HG03432 (cell line): ENCODE measurements around the gene MTHFD1L.

Experiments
- ATAC-seq: cut with Tn5 transposase; IDR thresholded peaks from one replicate; pipeline ENCODE4 v1.9.1; 2021; ENCODE audit warnings: mild to moderate bottlenecking, moderate library complexity; ENCODE audit not compliant: unreplicated experiment

Gene MTHFD1L

DNA sequence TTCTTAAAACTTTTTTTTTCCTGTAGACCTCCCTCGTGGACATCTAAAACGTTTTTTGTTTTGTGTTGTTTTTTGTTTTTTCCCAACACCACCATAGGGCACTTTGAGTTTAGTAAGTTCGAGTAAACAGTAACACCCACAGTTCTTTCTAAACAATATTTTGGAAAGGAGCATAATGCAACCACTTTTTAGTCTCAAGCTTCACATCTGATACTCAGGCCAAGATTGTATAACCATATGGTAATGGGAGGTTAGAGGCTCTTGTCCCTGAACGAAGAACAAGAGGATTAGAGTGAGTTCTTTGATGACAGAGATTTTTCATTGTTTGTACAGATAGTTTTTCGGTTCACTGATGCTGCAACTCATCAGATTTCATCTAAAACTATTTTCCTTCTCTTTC lies 144.6 kb downstream of the MTHFD1L start:
- no peak for ATAC-seq

DNA sequence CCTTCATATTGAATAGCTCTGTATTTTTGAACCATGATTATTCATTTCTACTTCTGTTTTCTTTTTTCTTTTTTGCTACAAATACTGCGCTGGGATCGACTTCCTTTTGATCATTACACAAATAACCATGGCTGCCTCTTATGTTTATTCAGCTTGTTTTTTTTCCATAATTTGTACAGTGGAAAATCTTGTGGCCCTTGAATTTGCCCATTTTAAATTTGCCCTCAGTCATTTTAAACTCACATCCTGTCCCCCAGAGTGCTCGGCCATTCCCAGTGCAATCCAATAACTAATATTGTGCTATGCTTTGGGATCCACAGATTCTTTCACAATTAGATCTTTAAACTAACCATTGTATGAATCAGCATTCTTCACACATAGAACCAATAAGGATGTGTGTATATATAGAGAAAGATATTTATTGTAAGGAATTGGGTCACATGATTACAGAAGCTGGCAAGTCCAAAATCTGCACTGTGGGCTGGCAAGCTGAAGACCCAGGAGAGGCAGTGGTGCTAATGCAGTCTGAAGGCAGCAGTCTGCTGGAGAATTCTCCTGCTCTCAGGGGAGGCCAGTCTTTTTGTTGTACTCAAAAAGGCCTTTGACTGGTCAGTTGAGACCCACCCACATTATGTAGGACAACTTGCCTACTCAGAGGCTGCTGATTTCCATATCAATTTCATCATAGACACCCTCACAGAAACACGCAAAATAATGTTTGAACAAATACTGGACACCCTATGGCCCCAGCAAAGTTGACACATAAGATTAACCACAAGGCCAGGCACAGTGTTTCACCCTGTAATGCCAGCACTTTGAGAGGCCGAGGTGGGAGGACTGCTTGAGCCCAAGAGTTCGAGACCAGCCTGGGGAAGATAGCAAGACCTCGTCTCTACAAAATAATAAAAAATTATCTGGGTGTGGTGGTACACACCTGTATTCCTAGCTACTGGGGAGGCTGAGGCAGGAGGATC lies 147.1 kb downstream of the MTHFD1L start:
- no peak for ATAC-seq

DNA sequence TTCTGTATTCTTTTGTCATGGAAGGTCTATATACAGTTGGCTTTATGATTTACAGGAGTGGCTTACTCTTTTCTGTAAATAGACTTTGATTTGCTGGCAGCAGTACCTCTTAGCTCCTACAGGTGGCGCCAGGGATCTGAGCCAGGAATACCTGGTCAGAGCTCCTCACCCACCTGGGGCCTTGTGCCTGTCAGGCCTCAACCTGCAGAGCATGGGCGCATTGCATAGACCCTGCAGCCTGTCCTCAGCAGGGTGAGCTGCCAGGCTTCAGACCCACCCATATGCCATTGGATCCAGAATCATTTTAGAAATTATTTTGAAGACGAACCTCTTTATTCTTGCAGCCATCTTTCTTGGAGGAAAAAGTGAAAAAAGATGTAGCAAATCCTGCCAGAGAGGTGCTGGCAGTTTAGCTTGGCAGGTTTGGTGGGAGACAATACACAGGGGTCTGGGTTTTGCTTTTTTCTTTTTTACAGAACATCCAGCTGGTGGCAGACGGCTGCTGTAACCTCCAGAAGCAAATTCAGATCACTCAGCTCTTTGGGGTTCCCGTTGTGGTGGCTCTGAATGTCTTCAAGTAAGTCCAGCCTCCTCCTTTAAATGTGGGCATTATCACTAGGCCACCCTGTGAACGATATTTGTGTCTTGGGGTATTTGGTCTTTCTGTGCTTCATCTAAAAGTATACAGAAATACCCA lies 149.1 kb downstream of the MTHFD1L start:
- peak; percentile 82 for ATAC-seq

DNA sequence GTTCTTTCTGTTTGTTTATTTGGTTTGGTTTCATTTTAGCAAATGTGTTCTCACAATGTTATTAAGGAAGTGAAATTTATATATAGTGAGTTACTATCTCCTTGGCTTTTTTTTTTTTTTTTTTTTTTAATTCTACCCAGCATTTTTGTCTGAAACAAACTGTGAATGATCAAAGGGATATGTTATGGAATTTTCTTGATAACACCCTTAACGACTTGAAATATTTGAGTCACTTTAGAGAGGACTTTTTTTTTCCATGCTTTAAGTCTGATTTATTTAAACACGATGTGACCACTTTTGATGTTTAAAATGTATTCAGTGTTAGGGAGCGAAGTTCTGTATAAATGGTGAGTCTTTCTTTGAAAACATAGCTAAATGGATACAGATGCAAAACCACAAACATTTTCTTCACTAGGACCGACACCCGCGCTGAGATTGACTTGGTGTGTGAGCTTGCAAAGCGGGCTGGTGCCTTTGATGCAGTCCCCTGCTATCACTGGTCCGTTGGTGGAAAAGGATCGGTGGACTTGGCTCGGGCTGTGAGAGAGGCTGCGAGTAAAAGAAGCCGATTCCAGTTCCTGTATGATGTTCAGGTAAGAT lies 149.7 kb downstream of the MTHFD1L start:
- ATAC-seq = no peak

DNA sequence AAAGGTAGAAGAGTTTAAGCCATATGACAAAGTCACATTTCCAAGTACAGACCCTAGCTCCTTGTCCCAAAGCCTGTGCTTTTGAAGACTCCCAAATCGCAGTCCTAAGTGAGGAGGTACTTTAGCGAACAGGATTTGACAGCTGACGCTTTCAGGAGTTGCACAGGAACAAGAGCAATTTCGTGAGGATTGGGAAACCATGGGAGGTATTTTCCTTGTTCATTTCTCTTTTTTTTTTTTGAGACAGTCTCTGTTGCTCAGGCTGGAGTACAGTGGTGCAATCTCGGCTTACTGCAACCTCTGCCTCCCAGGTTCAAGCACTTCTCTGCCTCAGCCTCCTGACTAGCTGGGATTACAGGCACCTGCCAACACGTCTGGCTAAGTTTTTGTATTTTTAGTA lies 150.6 kb downstream of the MTHFD1L start:
- ATAC-seq = no peak

DNA sequence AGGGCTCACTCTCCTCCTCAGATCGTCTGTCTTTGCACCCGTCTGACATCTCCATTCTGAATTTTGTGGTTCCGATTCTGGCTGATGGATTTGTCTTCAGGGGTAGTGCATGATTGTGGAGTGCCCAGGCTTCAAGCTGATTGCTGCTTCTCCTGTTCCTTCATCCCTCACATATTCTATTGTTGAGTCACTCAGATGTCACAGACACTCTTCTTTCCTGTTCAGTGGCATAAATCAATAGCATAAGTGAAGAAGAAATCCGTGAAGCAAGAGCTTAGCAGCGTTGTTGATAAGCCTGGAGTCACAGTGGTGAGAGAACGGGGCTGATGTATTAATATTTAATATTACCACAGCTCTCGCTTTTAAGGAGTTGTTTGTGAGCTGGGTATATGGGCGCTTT lies 152.5 kb downstream of the MTHFD1L start:
- no peak for ATAC-seq

DNA sequence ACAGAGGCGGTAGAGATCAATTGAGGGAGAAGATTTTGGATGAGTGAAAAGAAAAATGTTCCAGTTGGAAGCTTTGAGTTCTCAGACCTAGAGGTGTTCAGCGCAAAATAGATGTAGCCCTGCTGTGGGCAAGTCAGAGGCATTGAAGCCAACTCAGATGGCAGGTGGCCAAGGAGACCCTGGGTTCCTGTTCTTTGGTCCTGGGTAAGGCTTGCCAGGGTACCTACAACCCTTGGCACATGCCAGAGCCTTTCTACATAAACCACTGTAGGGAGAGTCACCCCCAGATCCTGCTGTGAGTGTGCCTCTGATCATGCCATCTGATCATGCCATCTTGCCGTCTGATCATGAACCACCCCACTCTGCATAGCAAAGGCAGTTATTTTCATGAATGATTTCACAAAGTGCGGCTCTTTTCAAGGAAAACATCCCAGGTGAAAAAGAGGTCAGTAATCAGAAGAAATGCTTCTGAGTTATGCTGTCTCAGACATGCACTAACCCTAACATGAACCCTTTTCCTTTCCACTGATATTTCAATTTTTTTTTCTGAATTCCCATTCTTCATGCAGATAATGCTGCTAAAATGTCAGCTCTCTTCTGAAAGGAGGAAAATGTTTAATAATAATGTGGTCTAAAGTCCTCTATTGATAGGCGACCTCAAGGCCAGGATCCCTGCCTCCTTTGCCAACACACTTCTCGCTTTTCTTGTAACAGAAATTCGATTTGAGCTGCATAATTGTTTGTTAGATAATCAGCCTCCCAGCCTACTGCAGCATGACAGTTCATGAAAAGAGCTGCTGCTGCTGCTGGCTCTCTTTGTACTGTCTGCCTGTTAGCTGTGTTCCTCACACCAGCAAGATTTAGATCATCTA lies 153.6 kb downstream of the MTHFD1L start:
- no peak for ATAC-seq

DNA sequence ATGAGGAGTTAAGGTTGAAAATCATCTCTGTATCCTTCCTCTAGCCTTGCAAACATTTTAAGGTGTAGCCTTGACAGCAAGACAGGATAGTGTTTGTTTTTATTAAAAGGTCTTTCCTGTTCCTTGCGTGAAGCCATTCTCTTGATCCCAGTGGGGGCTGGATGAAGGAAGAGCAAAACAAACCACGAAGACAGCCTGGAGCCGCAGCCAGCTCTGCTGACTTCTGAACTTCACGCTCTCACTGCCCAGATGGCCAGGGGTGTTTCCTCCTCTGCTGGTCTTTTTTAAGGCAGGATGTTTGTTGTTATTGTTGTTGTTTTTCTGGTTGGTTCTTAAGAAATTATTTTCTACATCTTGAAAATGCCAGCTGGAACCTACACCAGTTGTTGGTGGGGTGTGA lies 156.4 kb downstream of the MTHFD1L start:
- no peak for ATAC-seq

DNA sequence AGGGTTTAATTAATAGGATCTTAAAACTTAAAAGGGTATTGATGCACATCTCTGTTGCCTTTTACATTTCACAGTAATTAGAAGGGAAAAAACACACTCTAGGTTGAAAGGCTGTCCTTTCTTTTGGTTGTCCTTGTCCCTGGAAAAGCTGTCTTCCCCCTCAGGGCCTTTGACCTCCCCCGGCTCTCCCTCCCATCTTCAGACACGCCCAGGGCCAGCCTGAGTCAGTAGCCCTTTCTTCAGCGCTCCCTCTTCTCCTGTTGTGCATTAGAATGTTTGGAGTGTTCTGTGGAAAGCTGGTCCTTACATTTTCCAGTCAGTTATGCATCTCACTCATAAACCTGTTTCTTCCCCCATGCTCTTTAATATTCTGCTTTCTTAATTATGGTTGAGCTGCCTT lies 157.0 kb downstream of the MTHFD1L start:
- ATAC-seq = no peak

DNA sequence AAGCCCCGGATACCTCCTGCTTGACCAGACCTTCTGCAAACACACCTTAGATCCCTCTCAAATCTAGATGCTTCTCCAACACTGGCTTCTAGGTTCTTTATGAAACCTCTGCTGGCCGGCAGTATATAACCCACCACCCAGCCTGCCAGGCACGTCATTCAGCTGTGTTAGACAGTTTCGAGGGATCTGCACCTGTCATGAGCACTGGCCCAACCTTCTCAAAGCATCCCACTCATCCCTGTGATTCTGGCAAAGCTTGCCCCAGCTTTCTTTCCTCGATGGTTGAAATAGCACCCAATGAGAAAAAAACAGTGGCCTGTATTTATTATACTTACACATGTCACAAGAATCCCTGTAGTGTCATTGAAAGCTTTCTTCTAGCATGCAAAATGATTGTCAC lies 157.8 kb downstream of the MTHFD1L start:
- no peak for ATAC-seq

DNA sequence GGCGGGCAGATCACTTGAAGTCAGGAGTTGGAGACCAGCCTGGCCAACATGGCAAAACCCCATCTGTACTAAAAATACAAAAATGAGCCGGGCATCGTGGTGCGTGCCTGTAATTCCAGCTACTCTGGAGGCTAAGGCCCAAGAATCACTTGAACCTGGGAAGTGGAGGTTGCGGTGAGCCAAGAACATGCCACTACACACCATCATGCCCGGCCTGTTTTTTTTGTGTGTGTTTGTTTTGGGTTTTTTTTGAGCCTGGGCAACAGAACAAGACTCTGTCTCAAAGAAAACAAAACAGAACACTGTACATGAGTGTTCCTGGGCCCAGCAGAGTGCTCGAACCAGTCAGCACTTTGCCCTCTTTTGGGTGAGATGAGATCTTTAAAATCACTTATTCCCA lies 159.1 kb downstream of the MTHFD1L start:
- no peak for ATAC-seq

DNA sequence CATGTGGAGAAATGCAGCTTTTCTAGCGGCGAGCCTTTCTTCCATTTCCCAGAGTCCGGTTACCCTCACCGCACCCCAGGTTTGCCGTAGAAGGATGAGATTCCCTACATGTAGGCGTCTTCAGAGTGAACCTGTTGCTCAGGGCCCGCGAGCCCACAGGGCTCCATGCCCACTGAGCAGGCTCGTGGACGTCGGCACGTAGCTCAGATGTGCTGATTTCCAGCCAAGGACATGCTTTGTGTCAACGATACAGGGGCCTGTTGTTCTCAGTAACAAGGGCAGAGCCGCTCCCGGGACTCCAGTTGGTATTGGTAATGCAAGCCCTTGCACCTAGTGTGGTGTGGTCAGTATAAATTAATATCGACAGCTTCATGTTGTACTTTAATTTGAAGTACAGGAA lies 159.6 kb downstream of the MTHFD1L start:
- ATAC-seq = no peak

DNA sequence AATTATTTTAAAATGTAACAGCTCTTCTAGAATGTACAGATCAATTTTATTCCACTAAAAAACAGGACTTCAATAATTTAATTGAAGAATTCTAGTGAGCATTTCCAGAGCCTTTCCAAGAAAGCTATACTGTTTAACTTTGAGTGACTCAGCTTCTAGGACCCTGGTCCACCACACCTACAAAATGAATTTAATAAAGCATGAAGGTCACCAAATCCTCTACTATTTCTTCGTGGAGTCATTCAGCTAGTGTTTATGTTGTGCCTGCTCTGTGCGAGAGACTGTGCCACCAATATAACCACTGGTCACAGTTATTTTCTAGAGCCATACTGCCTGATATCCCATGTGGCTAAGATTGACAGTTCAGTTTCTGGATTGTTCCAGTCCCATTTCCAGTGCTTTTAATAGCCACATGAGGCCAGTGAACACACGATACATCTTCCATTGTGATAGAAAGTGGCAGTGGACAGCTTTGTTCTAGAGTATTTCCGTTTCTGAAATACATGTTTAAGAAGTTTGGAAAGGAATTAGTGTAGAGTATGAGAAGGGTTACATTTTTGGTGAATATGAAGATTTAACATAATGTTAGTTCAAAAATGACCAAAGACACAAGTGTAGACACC lies 160.7 kb downstream of the MTHFD1L start:
- no peak for ATAC-seq

DNA sequence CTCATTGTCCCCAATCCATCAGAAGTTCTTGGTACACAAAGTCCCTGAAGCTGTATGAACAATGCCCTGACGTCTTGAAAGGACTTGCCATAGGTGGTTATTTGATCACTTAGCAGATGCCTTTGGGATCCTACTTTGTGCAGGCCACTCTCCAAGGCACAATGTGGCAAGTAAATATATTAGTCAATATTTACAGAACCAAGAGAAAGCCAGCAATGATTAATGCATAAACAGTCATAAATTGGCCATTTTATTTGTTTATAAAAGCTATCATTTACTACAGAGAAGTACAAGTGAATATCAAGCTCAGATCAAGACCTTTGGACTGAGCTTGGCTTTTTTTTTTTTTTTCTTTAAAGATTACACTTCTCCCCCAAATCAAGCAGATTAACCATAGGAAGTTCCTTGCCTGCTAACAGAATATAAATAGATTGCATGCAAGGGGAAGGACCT lies 161.8 kb downstream of the MTHFD1L start:
- ATAC-seq = no peak

DNA sequence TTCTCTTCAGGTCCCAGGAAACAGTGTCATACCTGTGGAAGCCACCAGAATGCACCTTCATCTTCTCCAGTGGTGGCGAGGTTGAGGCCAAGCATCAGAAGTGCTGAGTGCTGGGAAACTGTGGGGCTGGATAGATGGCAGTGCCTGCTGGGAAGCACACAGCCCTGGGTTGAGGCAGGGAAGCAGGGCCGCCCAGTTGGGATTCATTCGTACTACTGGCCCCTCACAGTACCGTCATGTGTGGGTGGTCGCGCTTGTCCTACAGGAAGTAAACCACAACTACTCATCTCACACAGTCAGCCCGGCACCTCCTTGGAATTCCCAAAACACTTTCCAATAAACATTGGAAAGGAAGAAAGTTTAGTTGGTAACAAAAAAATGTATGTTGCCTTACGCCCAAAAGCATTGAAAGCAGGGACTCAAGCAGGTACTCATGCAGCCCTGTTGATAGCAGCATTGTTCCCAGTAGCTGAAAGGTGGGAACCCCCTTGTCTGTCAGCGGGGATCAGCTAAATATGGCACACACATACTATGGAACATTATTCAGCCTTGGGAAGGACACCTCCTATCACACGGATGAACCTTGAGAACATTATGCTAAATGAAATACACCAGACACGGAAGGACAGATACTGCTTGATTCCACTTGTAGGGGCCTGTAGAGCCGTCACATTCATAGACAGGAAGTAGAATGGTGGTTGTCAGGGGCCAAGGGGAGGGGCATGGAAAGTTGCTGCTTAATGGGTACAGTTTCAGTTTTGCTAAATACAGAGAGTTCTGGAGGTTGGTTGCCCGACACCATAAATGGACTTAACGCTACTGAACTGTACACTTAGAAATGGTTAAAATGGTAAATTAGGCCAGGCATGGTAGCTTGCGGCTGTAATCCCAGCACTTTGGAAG lies 162.7 kb downstream of the MTHFD1L start:
- no peak for ATAC-seq

DNA sequence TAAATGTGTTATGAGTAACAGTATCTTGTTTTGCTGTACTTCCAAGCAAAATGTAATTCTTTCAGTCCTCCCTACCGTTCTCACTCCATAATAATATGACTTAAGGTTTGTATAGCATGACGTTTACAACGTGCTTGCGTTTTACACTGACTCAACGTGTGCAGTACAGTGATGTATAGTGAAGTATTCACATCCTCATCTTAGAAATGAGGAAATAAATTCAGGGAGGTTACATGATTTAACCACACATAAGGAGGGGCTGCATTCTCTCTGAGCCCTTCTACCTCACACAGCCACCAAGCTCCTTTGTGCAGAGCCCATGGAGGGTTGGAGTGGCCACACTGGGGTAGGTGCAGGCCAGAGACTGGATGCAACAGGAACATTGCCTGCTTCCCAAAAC lies 164.5 kb downstream of the MTHFD1L start:
- ATAC-seq = no peak

DNA sequence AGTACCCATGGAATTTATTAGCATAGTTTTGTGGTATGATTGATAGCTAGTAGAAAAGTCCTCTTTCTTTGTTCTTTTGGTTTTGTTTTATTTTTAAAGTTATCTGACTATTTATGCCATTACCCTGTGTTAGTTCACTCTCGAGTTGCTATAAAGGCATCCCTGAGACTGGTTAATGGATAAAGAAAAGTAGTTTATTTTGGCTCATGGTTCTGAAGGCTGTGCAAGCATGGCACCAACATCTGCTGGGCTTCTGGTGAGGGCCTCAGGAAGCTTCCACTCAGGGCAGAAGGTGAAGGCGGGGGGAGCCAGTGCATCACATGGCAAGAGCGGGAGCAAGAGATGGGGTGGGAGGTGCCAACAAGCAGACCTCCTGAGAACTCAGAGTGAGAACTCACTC lies 166.5 kb downstream of the MTHFD1L start:
- ATAC-seq = no peak

DNA sequence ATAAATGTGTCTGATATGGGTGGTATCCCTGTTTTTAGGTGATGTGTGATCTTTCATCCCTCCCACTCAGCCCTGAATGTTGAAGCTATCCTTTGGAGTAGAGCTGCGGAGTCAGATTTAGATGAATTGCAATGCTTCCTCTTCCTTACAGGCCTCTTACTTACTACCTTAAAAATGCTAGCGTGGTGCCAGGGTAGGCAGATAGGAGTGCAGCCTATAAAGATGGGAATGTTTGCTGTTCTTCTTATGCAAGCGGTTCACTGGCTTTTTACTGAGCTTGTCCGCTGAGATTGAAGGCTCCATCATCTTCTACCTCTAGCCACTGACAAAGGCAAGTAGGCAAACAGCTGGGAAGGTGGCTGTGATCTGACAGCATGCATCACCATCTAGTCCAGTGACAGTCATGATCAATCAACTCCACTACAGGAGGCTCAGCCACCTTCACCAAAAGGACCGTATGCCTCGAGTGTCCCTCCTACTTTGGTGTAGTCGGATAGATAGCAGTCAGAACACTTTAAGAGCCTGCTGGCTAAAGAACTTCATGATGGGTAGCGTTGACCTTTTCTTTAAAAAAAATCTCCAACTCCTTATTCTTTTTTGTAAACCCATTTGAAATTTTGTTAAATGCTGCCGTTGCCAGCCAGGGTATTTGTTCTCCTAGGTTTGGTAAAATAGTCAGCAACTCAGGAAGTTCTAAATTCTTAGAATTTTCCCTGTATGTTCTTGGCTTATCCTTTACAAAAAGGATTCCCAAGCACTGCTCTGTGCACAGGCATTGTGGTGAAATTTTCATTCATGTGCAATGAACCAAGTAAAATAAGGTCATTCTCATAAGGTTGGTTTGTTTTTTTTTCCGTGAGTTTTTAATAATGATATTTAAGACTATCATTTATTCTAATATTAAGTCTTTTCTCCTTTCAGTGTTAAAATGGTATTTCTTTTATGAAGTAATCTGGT lies 169.6 kb downstream of the MTHFD1L start:
- no peak for ATAC-seq
